GM19372 (cell line): ENCODE data around the gene SERTAD1.

Source experiments
- ATAC-seq: cut with Tn5 transposase; IDR thresholded peaks from one replicate; pipeline ENCODE4 v1.9.1; 2021; ENCODE audit warnings: mild to moderate bottlenecking, low read depth, moderate library complexity; ENCODE audit not compliant: unreplicated experiment

SERTAD1 gene

GRCh38 chr19:40380199-40381037 lies 45.4 kb downstream of the SERTAD1 start:
- ATAC-seq: no peak

GRCh38 chr19:40379446-40380198 lies 46.2 kb downstream of the SERTAD1 start:
- no peak for ATAC-seq

DNA sequence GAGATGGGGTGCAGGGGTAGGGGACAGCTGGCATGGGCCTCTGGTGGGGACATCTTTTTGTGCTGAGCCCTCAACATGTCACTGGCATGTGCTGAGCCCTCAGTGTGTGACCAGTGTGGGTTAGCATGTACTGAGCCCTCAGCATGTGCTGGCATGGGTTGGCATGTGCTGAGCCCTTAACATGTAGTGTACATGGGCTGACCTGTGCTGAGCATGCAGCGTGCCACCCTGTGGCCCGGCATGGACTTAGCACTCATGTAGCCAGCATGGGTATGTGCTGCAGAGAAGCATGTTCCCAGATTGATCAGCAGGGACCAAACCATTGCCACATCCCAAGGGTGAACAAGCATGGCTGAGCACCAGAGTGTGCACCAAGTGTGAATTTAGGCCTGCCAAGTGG lies 47.3 kb downstream of the SERTAD1 start:
- ATAC-seq: no peak

GRCh38 chr19:40377876-40378385 lies 47.9 kb downstream of the SERTAD1 start:
- ATAC-seq: no peak

GRCh38 chr19:40376286-40376862 lies 49.4 kb downstream of the SERTAD1 start:
- no peak for ATAC-seq

GRCh38 chr19:40374084-40374483 lies 51.7 kb downstream of the SERTAD1 start:
- ATAC-seq: no peak

GRCh38 chr19:40371802-40372122 lies 54.0 kb downstream of the SERTAD1 start:
- no peak for ATAC-seq
